Adrenal gland (tissue), 12 donors: ENCODE data around the gene CGNL1. TPM values are rescaled to one million over a fixed set of nuclear protein-coding genes. Genes with fewer than 3 reads are reported as not detected.

Experiments used
- DNase-seq, 7 donors: peaks; one replicate each; pipeline ENCODE4 v3.0.0-alpha.2; 2019 to 2020
- H3K27ac ChIP-seq, 5 donors: fragments of 200-600 bp; sonication (generic) in 4 of 5; 1 replicate in 3 of 5; 2 replicates in 2 of 5; pipeline versions ENCODE4 v1.5.1 to v1.8.0; 2016 to 2020; ENCODE audit warnings: mild to moderate bottlenecking in 1 of 5
- H3K27me3 ChIP-seq: fragments of 200-600 bp; 2 replicates; pipeline ENCODE4 v1.8.0; 2021
- H3K36me3 ChIP-seq, 2 donors: fragments of 200-600 bp; replicated peaks in 1 of 2; 1 replicate in 1 of 2; 2 replicates in 1 of 2; pipeline versions ENCODE4 v1.5.1 to v1.8.0; 2018 to 2022
- H3K4me1 ChIP-seq, 2 donors: fragments of 200-600 bp; replicated peaks in 1 of 2; 1 replicate in 1 of 2; 2 replicates in 1 of 2; pipeline versions ENCODE4 v1.5.1 to v1.8.0; 2018 to 2021
- H3K4me3 ChIP-seq, 4 donors: fragments of 200-600 bp; sonication (generic) in 3 of 4; one replicate each; pipeline ENCODE4 v1.5.1; 2016 to 2018
- H3K9me3 ChIP-seq, 3 donors: fragments of 200-600 bp; sonication (generic) in 1 of 3; replicated peaks in 1 of 3; 1 replicate in 2 of 3; 2 replicates in 1 of 3; pipeline versions ENCODE4 v1.5.1 to v1.8.0; 2016 to 2021
- POLR2A ChIP-seq, 2 donors: fragments of 450-650 bp; IDR thresholded peaks; one replicate each; pipeline ENCODE4 v1.6.1; 2017; ENCODE audit warnings: antibody characterized with exemption in 2 of 2, mild to moderate bottlenecking in 2 of 2, moderate library complexity in 1 of 2
- WGBS, 4 donors: extraction: QIAGEN DNeasy Blood & Tissue Kit in 2 of 4; methylation state at CpG; one replicate each; pipeline versions ENCODE4 v1.1.5 to v1.1.7; 2013 to 2017; 5-methylcytosine and 5-hydroxymethylcytosine counted together
- intact Hi-C, 2 donors: fragments of 100-400 bp; cut with DNase I; formaldehyde crosslinking; loops; one replicate each; pipeline versions ENCODE4 v1.14.1 to v1.15.0; 2022 to 2023
- polyA plus RNA-seq, 3 donors: library from polyadenylated mRNA; stranded (reverse); fragments of 200-250 nt in 2 of 3; fragments of 350-450 nt in 1 of 3; fragmentation: Illumina TruSeq in 1 of 3; extraction: RNeasy Lipid Tissue Mini Kit (QIAGEN cat#74804) in 1 of 3; gene quantifications; one replicate each; pipeline ENCODE4 v1.2.3, GENCODE V29; 2013 to 2014
- total RNA-seq, 9 donors: library from RNA; depleted of rRNA in 4 of 9; stranded (reverse); fragments of >200 nt in 4 of 9; fragments of 120-200 nt in 1 of 9; fragmentation: NEBNext Ultra II Directional in 1 of 9; extraction: Animal tissue kit (Norgen Biotek cat#: 25700) in 1 of 9; gene quantifications; one replicate each; pipeline versions ENCODE4 v1.1.0 to v1.2.4, GENCODE V29; 2013 to 2023
- TF ChIP-seq, protein P1 (sequence below), 6 experiments: fragments of 450-650 bp in 4 of 6; fragments of 200-600 bp in 2 of 6; sonication (generic) in 1 of 6; IDR thresholded peaks; 1 replicate in 5 of 6; 2 replicates in 1 of 6; pipeline versions ENCODE4 v1.5.1 to v1.8.0; 2016 to 2021; ENCODE audit warnings: antibody characterized with exemption in 6 of 6, mild to moderate bottlenecking in 2 of 6, moderate library complexity in 1 of 6
- donor health status: healthy with polysubstance abuse.
- donor health status: Bipolar disorder and iron deficiency.
- donor health status: DM: yes; HTN: yes; CAD: no.
- donor health status: DM: no; HTN: no; CAD: no.
- donor health status: DM: no; HTN: no; CAD: no.
- donor health status: DM: yes; HTN: yes; CAD: no.

CGNL1 gene
- total and polyA plus RNA-seq, 12 donors, result 5.2 to 49.5 (median 22.0) TPM

DNA sequence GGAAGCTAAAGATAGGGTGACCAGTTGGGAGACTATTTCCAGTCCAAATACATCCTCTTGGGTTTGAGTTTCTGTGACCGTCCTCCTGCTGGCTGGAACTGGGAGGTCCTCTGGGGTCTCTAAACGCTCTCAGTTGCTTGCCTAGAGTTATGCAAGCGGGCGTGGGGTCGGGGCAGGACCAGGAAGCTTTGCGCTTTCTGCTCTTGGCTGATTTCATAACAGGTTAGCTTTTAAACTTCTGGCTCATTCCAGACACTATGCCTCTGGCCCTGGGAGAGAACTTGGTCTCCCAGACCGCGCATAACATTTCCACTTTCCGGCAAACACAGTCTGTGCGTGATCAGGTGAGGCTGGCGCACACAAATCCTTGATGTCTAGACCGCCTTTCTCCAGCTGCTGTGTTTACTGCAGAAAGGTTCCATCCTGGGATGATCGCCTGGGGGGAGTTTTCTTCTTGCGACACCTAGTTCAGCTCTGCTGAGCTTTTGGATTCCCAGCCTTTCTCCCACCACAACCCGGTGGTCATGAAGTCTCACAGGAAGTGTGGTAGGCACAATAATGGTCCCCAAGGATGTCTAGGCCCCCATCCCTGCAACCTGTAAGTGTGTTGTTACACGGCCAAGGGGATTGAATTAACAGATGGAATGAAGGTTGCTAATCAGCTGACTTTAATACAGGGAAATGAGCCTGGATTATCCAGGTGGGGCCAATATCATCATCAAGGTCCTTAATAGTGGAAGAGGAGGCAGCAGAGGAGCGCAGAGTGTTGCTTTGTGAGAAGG, 23.6 kb upstream of the CGNL1 start:
- H3K9me3 ChIP-seq, result no peaks in the 10 kb centered on the region
- no peak for DNase-seq
- no peak overlapping the region for H3K4me3 ChIP-seq
- WGBS, 4 donors, result 85 to 95% (median 92%) methylated on average over 14 to 17 of the region's 17 CpGs
- TF ChIP-seq, protein P1, sequence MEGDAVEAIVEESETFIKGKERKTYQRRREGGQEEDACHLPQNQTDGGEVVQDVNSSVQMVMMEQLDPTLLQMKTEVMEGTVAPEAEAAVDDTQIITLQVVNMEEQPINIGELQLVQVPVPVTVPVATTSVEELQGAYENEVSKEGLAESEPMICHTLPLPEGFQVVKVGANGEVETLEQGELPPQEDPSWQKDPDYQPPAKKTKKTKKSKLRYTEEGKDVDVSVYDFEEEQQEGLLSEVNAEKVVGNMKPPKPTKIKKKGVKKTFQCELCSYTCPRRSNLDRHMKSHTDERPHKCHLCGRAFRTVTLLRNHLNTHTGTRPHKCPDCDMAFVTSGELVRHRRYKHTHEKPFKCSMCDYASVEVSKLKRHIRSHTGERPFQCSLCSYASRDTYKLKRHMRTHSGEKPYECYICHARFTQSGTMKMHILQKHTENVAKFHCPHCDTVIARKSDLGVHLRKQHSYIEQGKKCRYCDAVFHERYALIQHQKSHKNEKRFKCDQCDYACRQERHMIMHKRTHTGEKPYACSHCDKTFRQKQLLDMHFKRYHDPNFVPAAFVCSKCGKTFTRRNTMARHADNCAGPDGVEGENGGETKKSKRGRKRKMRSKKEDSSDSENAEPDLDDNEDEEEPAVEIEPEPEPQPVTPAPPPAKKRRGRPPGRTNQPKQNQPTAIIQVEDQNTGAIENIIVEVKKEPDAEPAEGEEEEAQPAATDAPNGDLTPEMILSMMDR (IDR thresholded peaks at IDR 0.05), result no peak
- TF ChIP-seq POLR2A (IDR thresholded peaks at IDR 0.05), result no peak
- intact Hi-C loops, result loop anchor here in 1 of 2 donors (5.0 kb wide), 1 partner anchor 165 kb away; no protein-coding TSS in a partner anchor
- H3K4me1 ChIP-seq, result no peaks in the 10 kb centered on the region
- H3K27ac ChIP-seq, result no peak overlapping the region
- H3K27me3 ChIP-seq, result no peaks in the 10 kb centered on the region
- H3K36me3 ChIP-seq, result no peaks in the 10 kb centered on the region

DNA sequence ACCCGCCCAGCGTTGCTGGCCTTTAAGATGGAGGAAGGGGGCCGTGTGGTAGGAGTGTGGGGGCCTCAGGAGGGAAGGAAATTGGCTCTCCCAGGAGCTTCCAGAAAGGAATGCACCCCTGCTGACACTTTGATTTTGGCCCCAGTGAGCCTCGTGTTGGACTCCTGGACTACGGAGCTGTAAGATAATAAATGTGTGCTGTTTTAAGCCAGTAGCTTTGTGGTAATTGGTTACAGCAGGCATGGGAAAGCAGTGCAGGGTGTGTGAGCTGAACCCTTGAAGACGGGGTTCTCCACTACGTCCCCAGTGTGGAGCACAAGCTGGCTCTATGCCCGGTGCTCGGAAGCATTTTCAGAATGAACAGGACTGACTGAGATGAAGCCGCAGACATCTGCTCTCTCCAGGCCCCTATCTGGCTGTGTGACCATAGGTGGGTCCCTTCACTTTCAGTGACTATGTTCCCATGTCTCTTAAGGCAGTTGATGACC, 22.9 kb upstream of the CGNL1 start:
- no peak for TF ChIP-seq POLR2A (IDR thresholded peaks at IDR 0.05)
- TF ChIP-seq, protein P1 (IDR thresholded peaks at IDR 0.05), result no peak
- no peaks in the 10 kb centered on the region for H3K4me1 ChIP-seq
- DNase-seq, result no peak
- H3K4me3 ChIP-seq, result no peak overlapping the region
- no peaks in the 10 kb centered on the region for H3K9me3 ChIP-seq
- intact Hi-C loops, result loop anchor here in 1 of 2 donors (5.0 kb wide), 1 partner anchor 164 kb away; no protein-coding TSS in a partner anchor
- H3K27ac ChIP-seq, result no peak overlapping the region
- 68 to 77% (median 72%) methylated on average over 8 to 10 of the region's 10 CpGs for WGBS, 4 donors
- no peaks in the 10 kb centered on the region for H3K36me3 ChIP-seq
- H3K27me3 ChIP-seq, result no peaks in the 10 kb centered on the region

DNA sequence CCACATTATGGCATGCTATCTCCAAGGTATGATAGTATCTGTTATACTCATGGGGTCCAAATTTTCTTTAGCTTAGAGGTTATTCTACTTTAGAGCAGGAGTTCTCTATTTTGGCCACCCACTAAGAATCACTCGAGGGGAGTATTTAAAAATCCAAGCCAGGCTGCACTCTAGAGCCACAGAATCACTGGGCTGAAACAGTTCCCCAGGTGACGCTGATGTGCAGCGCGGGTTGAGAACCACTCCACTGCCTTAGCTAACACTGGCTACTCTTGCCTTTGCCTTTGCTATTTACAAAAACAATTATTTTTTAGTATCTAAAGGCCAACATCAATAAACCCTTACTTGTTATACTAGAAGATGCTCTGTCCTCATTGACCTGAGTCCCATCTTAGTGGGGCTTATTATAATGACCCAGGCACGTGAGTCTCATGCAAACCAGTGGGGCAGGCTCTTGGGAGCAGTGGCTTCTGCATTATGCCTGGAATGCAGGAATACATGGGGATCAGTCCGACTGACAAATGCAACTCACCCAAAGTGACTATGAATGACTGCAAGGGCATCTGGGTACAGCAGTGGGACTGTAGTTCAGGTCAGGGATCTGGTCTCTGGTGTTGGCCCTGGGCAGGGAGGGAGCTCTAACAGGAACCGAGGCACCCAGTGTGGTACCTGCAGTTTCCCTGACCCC, 21.7 kb upstream of the CGNL1 start:
- Histone ChIP-seq H3K4me3 (no peak overlapping the region), H3K4me1 (no peaks in the 10 kb centered on the region), H3K27me3 (no peaks in the 10 kb centered on the region), H3K9me3 (no peaks in the 10 kb centered on the region), H3K27ac (no peak overlapping the region), H3K36me3 (no peaks in the 10 kb centered on the region)
- WGBS, 4 donors, result 76 to 87% (median 80%) methylated on average over 4 to 7 of the region's 7 CpGs
- intact Hi-C loops, result loop anchor here in 1 of 2 donors (5.0 kb wide), 1 partner anchor 163 kb away; no protein-coding TSS in a partner anchor
- no peak for DNase-seq
- TF ChIP-seq, protein P1 (IDR thresholded peaks at IDR 0.05), result no peak
- no peak for TF ChIP-seq POLR2A (IDR thresholded peaks at IDR 0.05)

DNA sequence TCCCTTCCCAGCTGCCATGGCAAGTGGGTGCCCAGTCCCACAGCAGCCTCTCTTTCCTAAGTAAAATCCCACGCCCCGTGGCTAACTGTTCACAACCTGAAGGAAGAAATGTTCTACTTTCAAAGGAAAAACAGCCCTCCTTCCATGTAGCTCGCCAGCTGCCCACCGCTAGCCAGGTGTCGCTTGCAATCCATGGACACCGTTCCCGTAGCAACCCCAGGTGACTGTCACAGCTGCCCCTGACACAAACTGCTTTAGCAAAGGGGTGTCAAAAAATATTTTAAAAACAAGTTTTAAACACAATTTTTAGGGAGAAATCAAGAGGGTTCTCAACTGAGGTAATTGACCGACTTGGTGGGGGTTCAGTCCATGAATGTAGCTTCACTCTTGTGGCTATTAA, 21.0 kb upstream of the CGNL1 start:
- intact Hi-C loops, result no loop called here
- no peaks in the 10 kb centered on the region for H3K9me3 ChIP-seq
- no peak overlapping the region for H3K4me3 ChIP-seq
- TF ChIP-seq POLR2A (IDR thresholded peaks at IDR 0.05), result no peak
- TF ChIP-seq, protein P1 (IDR thresholded peaks at IDR 0.05), result no peak
- no peaks in the 10 kb centered on the region for H3K36me3 ChIP-seq
- no peaks in the 10 kb centered on the region for H3K27me3 ChIP-seq
- no peaks in the 10 kb centered on the region for H3K4me1 ChIP-seq
- 88 to 98% (median 93%) methylated on average over 8 of the region's 8 CpGs for WGBS, 4 donors
- DNase-seq, result no peak
- H3K27ac ChIP-seq, result no peak overlapping the region
